ENCODE measurements around the gene VCAN. TPM values are rescaled to one million over a fixed set of nuclear protein-coding genes. Genes with fewer than 3 reads are reported as not detected.

The VCAN gene
- total and polyA plus RNA-seq, 2 of the 4 experiments (the other 2 are of a cell fraction) = 45.3 to 158 TPM

DNA sequence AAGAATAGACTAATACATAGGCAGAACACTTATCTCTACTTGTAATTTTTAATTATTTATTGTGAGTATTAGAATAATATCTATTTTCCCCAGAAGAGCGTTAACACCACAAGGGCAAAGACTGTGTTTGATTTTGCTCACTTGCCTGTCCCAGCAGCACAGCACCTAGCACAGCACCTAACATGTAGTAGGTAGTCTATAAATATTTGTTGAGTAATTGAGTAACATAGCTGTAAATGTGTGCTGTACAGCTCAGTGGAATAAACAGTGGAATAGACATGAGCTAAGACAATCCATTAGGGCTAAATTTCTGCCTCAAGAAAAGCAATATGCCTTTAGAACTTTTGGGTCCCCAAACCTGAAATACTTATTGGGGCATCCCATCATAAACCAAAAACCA is 49.3 kb upstream of the VCAN start (continued):
- TF ChIP-seq, protein P1, sequence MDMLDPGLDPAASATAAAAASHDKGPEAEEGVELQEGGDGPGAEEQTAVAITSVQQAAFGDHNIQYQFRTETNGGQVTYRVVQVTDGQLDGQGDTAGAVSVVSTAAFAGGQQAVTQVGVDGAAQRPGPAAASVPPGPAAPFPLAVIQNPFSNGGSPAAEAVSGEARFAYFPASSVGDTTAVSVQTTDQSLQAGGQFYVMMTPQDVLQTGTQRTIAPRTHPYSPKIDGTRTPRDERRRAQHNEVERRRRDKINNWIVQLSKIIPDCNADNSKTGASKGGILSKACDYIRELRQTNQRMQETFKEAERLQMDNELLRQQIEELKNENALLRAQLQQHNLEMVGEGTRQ (IDR thresholded peaks at IDR 0.05; ENCODE audit: low read depth, low read length) = no peak
- TF ChIP-seq FOS (IDR thresholded peaks at IDR 0.05; ENCODE audit: low read depth, low read length) = no peak
- TF ChIP-seq MAFK (IDR thresholded peaks at IDR 0.05; ENCODE audit: low read depth, low read length) = no peak
- no peak for TF ChIP-seq MXI1 (IDR thresholded peaks at IDR 0.05; ENCODE audit: borderline replicate concordance, low read depth, low read length)

DNA sequence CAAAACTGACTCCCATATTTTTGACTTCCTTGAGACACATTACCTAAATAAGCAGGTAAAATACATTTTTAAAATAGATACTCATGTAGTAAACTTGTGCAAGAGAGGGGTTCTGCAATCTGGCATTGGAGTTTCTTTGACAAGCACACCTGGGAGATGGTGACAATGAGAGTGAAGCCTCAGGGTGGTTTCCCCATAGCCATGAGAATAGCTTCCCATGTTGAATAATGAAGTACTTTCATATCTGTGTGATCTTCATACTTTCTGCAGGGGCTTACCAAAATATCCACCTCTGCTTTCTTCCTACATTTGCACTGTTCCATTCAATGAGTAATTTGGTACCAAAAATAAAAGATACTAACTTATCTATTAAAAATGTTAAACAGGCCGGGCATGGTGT is 44.7 kb upstream of the VCAN start:
- no peak overlapping the region for H2BK120ac ChIP-seq (ENCODE audit: low read depth, low read length)
- no peak overlapping the region for H2BK20ac ChIP-seq (ENCODE audit: low read depth, low read length)
- no peaks in the 10 kb centered on the region for H3K9me3 ChIP-seq (ENCODE audit: control insufficient read depth, insufficient read depth, low read length)
- H3K56ac ChIP-seq (ENCODE audit: extremely low read depth, insufficient read depth, low read length) = no peak overlapping the region
- no peaks in the 10 kb centered on the region for H4K20me1 ChIP-seq (ENCODE audit: insufficient read depth, low read length)
- WGBS, 2 experiments (ENCODE audit: extremely low coverage in 2 of 2, insufficient read length in 1 of 2) = no CpG with 5 or more reads among the region's 1 CpG
- no peak overlapping the region for H4K8ac ChIP-seq (ENCODE audit: low read depth in 2 of 2, low read length in 2 of 2)
- no peak overlapping the region for H4K91ac ChIP-seq (ENCODE audit: insufficient read depth, low read depth, low read length)
- H4K5ac ChIP-seq (ENCODE audit: low read depth, low read length) = no peak overlapping the region
- H2AFZ ChIP-seq (replicated peaks; ENCODE audit: low read length, poor library complexity) = no peak overlapping the region
- H3K4me3 ChIP-seq (ENCODE audit: insufficient read depth, low read depth, low read length) = no peak overlapping the region
- intact Hi-C loops (cut with micrococcal nuclease) = no loop called here
- no peaks in the 10 kb centered on the region for H3K79me1 ChIP-seq (ENCODE audit: low read depth in 1 of 2, low read length in 2 of 2)
- H3K9me1 ChIP-seq (ENCODE audit: insufficient read depth, low read length) = no peaks in the 10 kb centered on the region
- no peak overlapping the region for H2BK15ac ChIP-seq (ENCODE audit: low read depth, low read length)
- in situ Hi-C loops (cut with MboI; ENCODE audit: low sequenced_read_pairs) = loop anchor here (25.0 kb wide), 1 partner anchor 790 kb away; no protein-coding TSS in a partner anchor
- H3K4ac ChIP-seq (ENCODE audit: low read depth, low read length) = no peak overlapping the region
- no peaks in the 10 kb centered on the region for H3K36me3 ChIP-seq (ENCODE audit: control insufficient read depth, insufficient read depth, low read length)
- no peak overlapping the region for H3K14ac ChIP-seq (replicated peaks; ENCODE audit: low read depth, low read length)
- dilution Hi-C loops (cut with HindIII; ENCODE audit: low sequenced_read_pairs, unreplicated experiment) = no loop called here
- H3K27ac ChIP-seq (ENCODE audit: insufficient read depth, low read length) = no peak overlapping the region
- no peak overlapping the region for H2AK9ac ChIP-seq (replicated peaks; ENCODE audit: low read depth, low read length, poor library complexity)
- H2AK5ac ChIP-seq (ENCODE audit: low read depth, low read length) = no peak overlapping the region
- no peak overlapping the region for H3K23ac ChIP-seq (ENCODE audit: low read depth, low read length)
- CTCF ChIA-PET = no interaction called here
- no peak overlapping the region for H3K9ac ChIP-seq (ENCODE audit: low read depth, low read length)
- no peak overlapping the region for H3K18ac ChIP-seq (ENCODE audit: low read depth, low read length)
- H3K4me1 ChIP-seq (ENCODE audit: control insufficient read depth, insufficient read depth, low read length) = no peaks in the 10 kb centered on the region
- no peaks in the 10 kb centered on the region for H3K27me3 ChIP-seq (ENCODE audit: control insufficient read depth, insufficient read depth, low read length)
- H2BK5ac ChIP-seq (ENCODE audit: low read depth, low read length, poor library complexity, severe bottlenecking) = no peak overlapping the region
- H3K4me2 ChIP-seq (ENCODE audit: low read depth, low read length) = no peak overlapping the region
- no TSS peak for BruUV-seq (replicated peaks)
- ATAC-seq (ENCODE audit: low read depth) (no peak), DNase-seq (no peak)
- POLR2A ChIA-PET (ENCODE audit: unreplicated experiment) = no interaction called here
- TF ChIP-seq FOS (IDR thresholded peaks at IDR 0.05; ENCODE audit: low read depth, low read length) = no peak
- no peak for TF ChIP-seq BHLHE40 (IDR thresholded peaks at IDR 0.05; ENCODE audit: low read depth, low read length)
- TF ChIP-seq MXI1 (IDR thresholded peaks at IDR 0.05; ENCODE audit: borderline replicate concordance, low read depth, low read length) = no peak
- TF ChIP-seq RAD21 (IDR thresholded peaks at IDR 0.05; ENCODE audit: low read length) = no peak
- TF ChIP-seq, protein P2, sequence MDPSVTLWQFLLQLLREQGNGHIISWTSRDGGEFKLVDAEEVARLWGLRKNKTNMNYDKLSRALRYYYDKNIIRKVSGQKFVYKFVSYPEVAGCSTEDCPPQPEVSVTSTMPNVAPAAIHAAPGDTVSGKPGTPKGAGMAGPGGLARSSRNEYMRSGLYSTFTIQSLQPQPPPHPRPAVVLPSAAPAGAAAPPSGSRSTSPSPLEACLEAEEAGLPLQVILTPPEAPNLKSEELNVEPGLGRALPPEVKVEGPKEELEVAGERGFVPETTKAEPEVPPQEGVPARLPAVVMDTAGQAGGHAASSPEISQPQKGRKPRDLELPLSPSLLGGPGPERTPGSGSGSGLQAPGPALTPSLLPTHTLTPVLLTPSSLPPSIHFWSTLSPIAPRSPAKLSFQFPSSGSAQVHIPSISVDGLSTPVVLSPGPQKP (IDR thresholded peaks at IDR 0.05; ENCODE audit: borderline replicate concordance, low read depth, low read length) = no peak
- no peak for TF ChIP-seq RCOR1 (IDR thresholded peaks at IDR 0.05; ENCODE audit: insufficient replicate concordance, low read length)
- no peak for TF ChIP-seq CEBPB (IDR thresholded peaks at IDR 0.05; ENCODE audit: low read depth, low read length)
- no peak for TF ChIP-seq NFE2L2 (IDR thresholded peaks at IDR 0.05; ENCODE audit: low read depth, low read length)
- TF ChIP-seq MAZ (IDR thresholded peaks at IDR 0.05; ENCODE audit: borderline replicate concordance, low read depth, low read length) = no peak
- TF ChIP-seq SMC3 (IDR thresholded peaks at IDR 0.05; ENCODE audit: low read depth, low read length) = no peak
- TF ChIP-seq POLR2A (IDR thresholded peaks at IDR 0.05; ENCODE audit: low read depth, low read length) = no peak
- TF ChIP-seq, protein P3, sequence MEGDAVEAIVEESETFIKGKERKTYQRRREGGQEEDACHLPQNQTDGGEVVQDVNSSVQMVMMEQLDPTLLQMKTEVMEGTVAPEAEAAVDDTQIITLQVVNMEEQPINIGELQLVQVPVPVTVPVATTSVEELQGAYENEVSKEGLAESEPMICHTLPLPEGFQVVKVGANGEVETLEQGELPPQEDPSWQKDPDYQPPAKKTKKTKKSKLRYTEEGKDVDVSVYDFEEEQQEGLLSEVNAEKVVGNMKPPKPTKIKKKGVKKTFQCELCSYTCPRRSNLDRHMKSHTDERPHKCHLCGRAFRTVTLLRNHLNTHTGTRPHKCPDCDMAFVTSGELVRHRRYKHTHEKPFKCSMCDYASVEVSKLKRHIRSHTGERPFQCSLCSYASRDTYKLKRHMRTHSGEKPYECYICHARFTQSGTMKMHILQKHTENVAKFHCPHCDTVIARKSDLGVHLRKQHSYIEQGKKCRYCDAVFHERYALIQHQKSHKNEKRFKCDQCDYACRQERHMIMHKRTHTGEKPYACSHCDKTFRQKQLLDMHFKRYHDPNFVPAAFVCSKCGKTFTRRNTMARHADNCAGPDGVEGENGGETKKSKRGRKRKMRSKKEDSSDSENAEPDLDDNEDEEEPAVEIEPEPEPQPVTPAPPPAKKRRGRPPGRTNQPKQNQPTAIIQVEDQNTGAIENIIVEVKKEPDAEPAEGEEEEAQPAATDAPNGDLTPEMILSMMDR (conservative IDR thresholded peaks at IDR 0.05; ENCODE audit: low read depth, low read length) = no peak

Measured in IMR-90 (cell line).